Gastroesophageal sphincter (tissue), 3 donors: ENCODE results near the gene YPEL1.

Source experiments
- CTCF ChIP-seq, 4 experiments: fragments of 200-600 bp in 2 of 4; fragments of 450-650 bp in 2 of 4; sonication (generic) in 1 of 4; IDR thresholded peaks; one replicate each; pipeline ENCODE4 v1.5.1; 2017 to 2019; ENCODE audit warnings: antibody characterized with exemption in 4 of 4, mild to moderate bottlenecking in 2 of 4, moderate library complexity in 2 of 4
- POLR2A ChIP-seq, 2 donors: fragments of 450-650 bp; IDR thresholded peaks; one replicate each; pipeline ENCODE4 v1.6.1; 2017; ENCODE audit warnings: antibody characterized with exemption in 2 of 2, mild to moderate bottlenecking in 2 of 2, moderate library complexity in 1 of 2

GRCh38 chr22:21703684-21704316 lies 31.8 kb downstream of the YPEL1 start:
- TF ChIP-seq POLR2A (IDR thresholded peaks at IDR 0.05) (no peak), CTCF (IDR thresholded peaks at IDR 0.05) (no peak)
